Renal cortex interstitium (tissue), 3 donors: ENCODE measurements around the gene GRAMD1A. TPM values are rescaled to one million over a fixed set of nuclear protein-coding genes. Genes with fewer than 3 reads are reported as not detected.

ENCODE experiments used
- polyA plus RNA-seq, 3 donors: library from polyadenylated mRNA; unstranded; fragments of 120-200 nt; gene quantifications; one replicate each; pipeline ENCODE4 v1.2.1, GENCODE V29; 2013; ENCODE audit not compliant: insufficient read length in 3 of 3

Gene GRAMD1A
- polyA plus RNA-seq, 3 donors = 48.1 to 77.3 (median 59.5) TPM

Other genes starting within 250 kb of the GRAMD1A start
- gene ZNF599, start 227.1 kb upstream of the GRAMD1A start, polyA plus RNA-seq = 10 to 100 TPM; 13.1 to 17.4 (median 13.1) TPM
- gene ZNF30, start 73.4 kb upstream of the GRAMD1A start, polyA plus RNA-seq = 1 to 10 TPM; 6.4 to 7.0 (median 6.7) TPM
- gene ZNF792, start 36.1 kb upstream of the GRAMD1A start, polyA plus RNA-seq = 1 to 10 TPM; 5.3 to 7.2 (median 5.6) TPM
- gene SCN1B, start 30.1 kb downstream of the GRAMD1A start, polyA plus RNA-seq = 1 to 10 TPM in 2 of 3 donors, under 1 TPM in 1; 0.88 to 2.0 (median 1.3) TPM
- gene HPN, start 41.4 kb downstream of the GRAMD1A start, polyA plus RNA-seq = 100 to 1,000 TPM in 2 of 3 donors, 10 to 100 TPM in 1; 88.8 to 142 (median 117) TPM
- 10 to 100 TPM; 11.7 to 16.6 (median 12.0) TPM for gene FXYD3, start 115.5 kb downstream of the GRAMD1A start, polyA plus RNA-seq
- 1 to 10 TPM; 2.0 to 2.5 (median 2.4) TPM for gene LGI4, start 134.7 kb downstream of the GRAMD1A start, polyA plus RNA-seq
- 10 to 100 TPM; 22.3 to 27.3 (median 25.7) TPM for gene FXYD1, start 138.5 kb downstream of the GRAMD1A start, polyA plus RNA-seq
- under 1 TPM; 0.53 to 0.93 (median 0.86) TPM for gene FXYD7, start 142.9 kb downstream of the GRAMD1A start, polyA plus RNA-seq
- gene FXYD5, start 154.4 kb downstream of the GRAMD1A start, polyA plus RNA-seq = 10 to 100 TPM; 19.4 to 29.2 (median 22.0) TPM
- not detected for gene FAM187B, start 228.4 kb downstream of the GRAMD1A start, polyA plus RNA-seq
- gene LSR, start 248.7 kb downstream of the GRAMD1A start, polyA plus RNA-seq = 10 to 100 TPM; 46.4 to 62.4 (median 60.5) TPM